K562 treated with DMSO at 1 percent for 24 hours (cell line): ENCODE measurements around the gene HTR1E. TPM values are rescaled to one million over a fixed set of nuclear protein-coding genes. Genes with fewer than 3 reads are reported as not detected.

Experiments
- total RNA-seq: library from RNA; unstranded; fragments of 300-600 nt; gene quantifications from 2 replicates; pipeline ENCODE4 v1.2.3, GENCODE V29; 2022; ENCODE audit warnings: low read depth; ENCODE audit not compliant: insufficient read depth

Gene HTR1E, protein sequence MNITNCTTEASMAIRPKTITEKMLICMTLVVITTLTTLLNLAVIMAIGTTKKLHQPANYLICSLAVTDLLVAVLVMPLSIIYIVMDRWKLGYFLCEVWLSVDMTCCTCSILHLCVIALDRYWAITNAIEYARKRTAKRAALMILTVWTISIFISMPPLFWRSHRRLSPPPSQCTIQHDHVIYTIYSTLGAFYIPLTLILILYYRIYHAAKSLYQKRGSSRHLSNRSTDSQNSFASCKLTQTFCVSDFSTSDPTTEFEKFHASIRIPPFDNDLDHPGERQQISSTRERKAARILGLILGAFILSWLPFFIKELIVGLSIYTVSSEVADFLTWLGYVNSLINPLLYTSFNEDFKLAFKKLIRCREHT
- total RNA-seq = not detected in 2 replicates

GRCh38 chr6:86937219-86938079 lies at the start of gene HTR1E:
HTR1E (plus strand) TSS chr6:86937528; CDS start chr6:87015335, 77,807 bp downstream.

Other genes starting within 250 kb of the HTR1E start
- not detected in 2 replicates for gene CGA, start 157.6 kb downstream of the HTR1E start, total RNA-seq
- gene ZNF292, start 218.0 kb downstream of the HTR1E start, total RNA-seq = 3.8 and 5.0 TPM in 2 replicates